Stimulated activated naive B cell treated with anti-CD40 and anti-IgM and Interleukin-4, amounts not matched to agents 10 μg/mL and 1 μg/mL and 100 μg/mL, for 72 hours (primary cell): ENCODE results near the gene DIMT1.

Experiments used
- ATAC-seq, 2 donors: fragments of 150-1000 bp; cut with Tn5 transposase; replicated peaks; 2 replicates each; pipeline ENCODE4 v1.10.0; 2021; ENCODE audit warnings: moderate library complexity in 1 of 2
- DNase-seq: peaks from one replicate; pipeline ENCODE4 v3.0.0; 2021
- H3K27ac Mint-ChIP-seq: one replicate; pipeline ENCODE4 v1.8.0; 2022; ENCODE audit warnings: mild to moderate bottlenecking, mixed read lengths
- H3K27me3 Mint-ChIP-seq, 2 donors: one replicate each; pipeline ENCODE4 v1.8.0; 2022; ENCODE audit warnings: mixed read lengths in 2 of 2
- H3K36me3 Mint-ChIP-seq, 2 donors: one replicate each; pipeline ENCODE4 v1.8.0; 2022; ENCODE audit warnings: mixed read lengths in 2 of 2, mild to moderate bottlenecking in 1 of 2
- H3K4me1 Mint-ChIP-seq, 2 donors: one replicate each; pipeline ENCODE4 v1.8.0; 2022; ENCODE audit warnings: mixed read lengths in 2 of 2, mild to moderate bottlenecking in 1 of 2
- H3K4me3 Mint-ChIP-seq, 2 donors: one replicate each; pipeline ENCODE4 v1.8.0; 2022; ENCODE audit warnings: mild to moderate bottlenecking in 2 of 2, mixed read lengths in 2 of 2, moderate library complexity in 1 of 2
- H3K9me3 Mint-ChIP-seq, 2 donors: one replicate each; pipeline ENCODE4 v1.8.0; 2022; ENCODE audit warnings: mixed read lengths in 2 of 2, mild to moderate bottlenecking in 1 of 2

DIMT1 gene

GRCh38 chr5:62346748-62347147 lies 57.0 kb downstream of the DIMT1 start:
- Mint-ChIP-seq H3K9me3 (no peaks in the 10 kb centered on the region), H3K4me1 (peaks cover 16 to 24% of the 10 kb centered on the region in 2 donors), H3K27ac (no peak overlapping the region), H3K27me3 (no peaks in the 10 kb centered on the region), H3K36me3 (peaks cover 15 to 37% of the 10 kb centered on the region in 2 donors), H3K4me3 (no peak overlapping the region)
- ATAC-seq (no peak), DNase-seq (no peak)

- peaks cover 14 to 35% of the 10 kb centered on the region in 2 donors for H3K36me3 Mint-ChIP-seq
- DNase-seq (no peak), ATAC-seq (no peak)
- no peaks in the 10 kb centered on the region for H3K9me3 Mint-ChIP-seq
- no peaks in the 10 kb centered on the region for H3K27me3 Mint-ChIP-seq
- H3K4me3 Mint-ChIP-seq, result no peak overlapping the region
- peak overlapping the region; percentile 67 for H3K27ac Mint-ChIP-seq
- H3K4me1 Mint-ChIP-seq, result peaks cover 33 to 39% of the 10 kb centered on the region in 2 donors
Measured at GRCh38 chr5:62343428-62343827, 60.3 kb downstream of the DIMT1 start.

- H3K9me3 Mint-ChIP-seq, result no peaks in the 10 kb centered on the region
- ATAC-seq (peak; percentile 25 to 27), DNase-seq (no peak)
- no peaks in the 10 kb centered on the region for H3K27me3 Mint-ChIP-seq
- no peak overlapping the region for H3K27ac Mint-ChIP-seq
- no peak overlapping the region for H3K4me3 Mint-ChIP-seq
- peaks cover 14 to 35% of the 10 kb centered on the region in 2 donors for H3K36me3 Mint-ChIP-seq
- peaks cover 33 to 39% of the 10 kb centered on the region in 2 donors for H3K4me1 Mint-ChIP-seq
Measured at GRCh38 chr5:62342476-62342837, 61.2 kb downstream of the DIMT1 start.

DNA sequence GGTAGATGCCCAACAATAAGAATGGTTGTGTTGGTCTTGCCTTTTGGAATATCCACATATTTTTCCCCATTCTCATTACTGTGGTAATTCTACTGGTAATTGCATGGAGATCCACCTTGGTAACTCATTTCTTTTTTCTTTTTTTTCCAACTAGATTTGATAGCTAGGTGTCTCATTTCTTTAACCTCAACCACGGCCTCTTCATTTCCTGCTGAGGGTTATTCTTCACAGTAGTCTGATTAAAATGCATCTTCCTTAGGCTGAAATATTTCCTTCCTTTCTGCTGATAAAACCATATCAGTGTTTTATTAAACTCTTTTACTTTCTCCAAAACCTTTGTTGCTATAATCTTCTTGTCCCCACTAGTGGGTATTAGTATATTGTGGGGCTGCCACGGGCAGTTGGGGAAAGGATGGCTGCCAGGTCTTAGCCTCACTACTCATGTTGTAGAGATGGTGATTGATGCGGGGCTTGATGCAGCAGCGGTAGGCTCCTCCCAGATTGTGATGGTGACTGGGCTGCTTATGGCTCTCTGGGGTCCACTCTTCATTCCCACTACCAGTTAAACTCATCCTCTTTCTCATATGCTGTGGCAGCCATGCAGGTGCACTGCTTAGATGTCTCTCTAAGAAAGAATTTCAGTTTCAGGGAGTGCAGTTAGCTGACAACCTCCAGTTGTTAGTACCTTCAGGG lies 61.8 kb downstream of the DIMT1 start:
- Mint-ChIP-seq H3K4me3 (no peak overlapping the region), H3K4me1 (peaks cover 33 to 39% of the 10 kb centered on the region in 2 donors), H3K27ac (peak overlapping the region; percentile 83), H3K36me3 (peaks cover 14 to 33% of the 10 kb centered on the region in 2 donors), H3K9me3 (no peaks in the 10 kb centered on the region), H3K27me3 (no peaks in the 10 kb centered on the region)
- no peak for DNase-seq
- ATAC-seq, result peak; percentile 27

DNA sequence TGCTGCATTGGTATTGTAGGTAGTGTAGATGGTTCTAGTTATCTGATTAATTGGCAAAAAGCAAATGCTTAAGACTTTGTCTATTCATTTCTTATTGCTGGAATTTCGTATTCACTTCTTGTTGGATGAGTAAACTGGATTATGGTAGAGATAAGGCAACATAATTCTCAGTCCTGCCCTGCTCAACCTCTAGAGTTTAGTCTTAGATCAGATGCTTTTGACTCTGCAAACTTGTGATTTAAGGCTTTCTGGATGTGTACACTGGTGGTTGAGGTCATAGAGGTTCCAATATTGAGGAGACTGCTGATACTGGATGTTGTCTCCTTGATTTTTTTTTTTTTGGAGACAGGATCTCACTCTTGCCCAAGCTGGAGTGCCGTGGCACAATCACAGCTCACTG lies 62.7 kb downstream of the DIMT1 start:
- ATAC-seq (no peak), DNase-seq (no peak)
- no peaks in the 10 kb centered on the region for H3K27me3 Mint-ChIP-seq
- H3K9me3 Mint-ChIP-seq, result no peaks in the 10 kb centered on the region
- H3K4me1 Mint-ChIP-seq, result peaks cover 34 to 46% of the 10 kb centered on the region in 2 donors
- H3K27ac Mint-ChIP-seq, result no peak overlapping the region
- no peak overlapping the region for H3K4me3 Mint-ChIP-seq
- peaks cover 14 to 33% of the 10 kb centered on the region in 2 donors for H3K36me3 Mint-ChIP-seq

DNA sequence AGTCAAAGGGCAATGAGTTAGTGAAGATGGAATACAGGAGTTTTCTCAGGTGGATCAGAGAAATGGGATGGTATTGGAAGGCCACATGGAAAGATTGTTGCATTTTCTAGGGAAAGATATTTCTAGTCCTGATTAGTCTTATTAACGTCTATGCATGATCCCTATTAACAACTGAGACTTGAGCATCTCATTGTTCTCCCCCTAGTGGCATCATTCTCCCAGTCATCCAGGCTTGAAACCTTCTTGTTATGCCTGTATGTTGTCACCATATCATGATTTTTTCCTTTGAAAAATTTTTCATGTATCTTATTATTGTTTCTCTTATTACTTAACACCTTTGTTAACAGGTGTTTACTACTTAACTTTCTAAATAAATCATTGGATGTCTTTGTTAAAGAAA lies 63.3 kb downstream of the DIMT1 start:
- no peak for DNase-seq
- peak in 1 of 2 donors; percentile 31 for ATAC-seq
- H3K4me1 Mint-ChIP-seq, result peaks cover 35 to 48% of the 10 kb centered on the region in 2 donors

More for the DNA sequence above, 63.3 kb downstream of the DIMT1 start:
- Mint-ChIP-seq H3K36me3 (peaks cover 14 to 35% of the 10 kb centered on the region in 2 donors), H3K4me3 (no peak overlapping the region), H3K27me3 (no peaks in the 10 kb centered on the region), H3K27ac (no peak overlapping the region), H3K9me3 (no peaks in the 10 kb centered on the region)
